ENCODE measurements around the gene CLK3.
"Not testable (repeated sequence)": the region's sequence is repeated elsewhere in the genome, so short reads cannot be mapped to it uniquely, and the experiment has no call there.

The CLK3 gene

DNA sequence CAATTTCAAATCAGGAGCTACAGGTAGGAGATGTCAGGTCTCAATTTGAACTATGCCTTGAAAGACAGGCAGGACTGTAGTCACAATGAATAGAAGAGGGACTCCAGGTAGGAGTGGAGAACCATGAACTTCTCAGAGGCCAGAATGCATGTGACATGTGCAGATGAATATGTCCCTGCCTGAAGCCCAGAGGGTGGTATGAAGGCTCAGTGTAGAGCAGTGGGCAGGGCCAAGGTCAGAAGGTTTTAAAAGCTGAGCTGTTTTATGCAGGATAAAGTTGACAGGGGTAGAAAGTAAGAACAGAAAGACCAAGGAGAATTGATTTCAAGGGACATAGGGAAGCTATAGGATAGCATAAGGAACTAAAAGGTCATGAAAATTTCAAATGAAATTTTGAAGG is 30.8 kb downstream of the CLK3 start:
- no peak for DNase-seq

DNA sequence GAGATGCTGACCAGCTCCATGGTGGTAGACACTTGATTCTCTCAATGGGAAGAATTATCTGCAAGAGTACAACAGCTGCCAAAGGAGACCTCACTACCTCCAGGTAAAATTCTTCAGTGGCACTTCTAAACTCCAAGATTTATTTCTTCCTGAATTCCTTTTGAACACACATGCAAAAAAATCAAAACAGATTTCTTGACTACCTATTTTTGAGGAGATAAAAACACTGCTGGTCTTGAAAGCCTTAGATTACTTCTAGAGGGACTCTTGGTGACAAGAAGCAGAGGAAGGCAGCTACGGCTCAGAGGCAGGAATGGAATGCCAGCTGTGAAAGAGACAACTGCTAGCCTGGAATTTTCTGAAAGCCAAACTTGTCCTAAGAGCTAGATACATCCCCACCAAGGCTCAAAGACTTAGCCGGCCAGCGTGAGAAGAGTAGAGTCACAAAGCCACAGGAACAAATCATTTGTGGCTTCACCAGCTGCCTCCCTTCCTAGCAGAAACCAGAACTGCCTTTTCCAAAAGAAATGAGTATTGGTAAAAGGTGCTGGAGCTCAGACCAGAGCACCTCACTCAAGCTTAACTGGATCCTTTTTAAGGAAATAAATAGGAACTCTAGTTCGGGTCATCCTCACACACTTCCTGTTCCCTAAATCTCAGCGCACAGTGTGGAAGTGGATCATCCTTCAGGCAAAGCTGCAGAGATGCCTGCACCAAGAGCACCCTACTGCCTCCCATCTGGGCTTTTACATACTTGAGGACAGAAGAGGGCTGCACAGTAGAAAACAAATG is 32.6 kb downstream of the CLK3 start:
- no peak for DNase-seq

DNA sequence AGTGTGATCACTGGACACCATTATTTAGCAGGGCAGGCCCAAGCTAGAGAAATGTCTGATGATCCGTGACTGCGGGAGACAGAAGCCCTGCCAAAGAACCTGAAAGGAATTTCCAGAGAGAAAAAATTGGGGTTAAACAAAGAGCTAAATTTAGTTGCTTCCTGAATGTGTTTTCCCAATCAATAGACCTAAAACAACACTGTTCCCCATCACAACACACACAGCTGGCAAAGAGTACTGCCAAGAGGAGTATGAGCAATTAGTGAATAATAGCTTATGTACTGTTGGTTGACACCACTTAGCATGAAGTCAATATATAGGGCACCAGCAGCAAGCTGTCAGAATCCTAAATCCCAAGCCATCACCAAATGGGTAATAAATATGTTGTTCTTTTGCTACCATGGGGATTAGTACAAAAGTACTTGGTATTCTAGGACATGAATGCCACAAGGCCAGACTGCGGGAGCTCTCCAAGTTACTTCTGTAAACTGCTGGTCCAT is 35.7 kb downstream of the CLK3 start:
- DNase-seq, result no peak

DNA sequence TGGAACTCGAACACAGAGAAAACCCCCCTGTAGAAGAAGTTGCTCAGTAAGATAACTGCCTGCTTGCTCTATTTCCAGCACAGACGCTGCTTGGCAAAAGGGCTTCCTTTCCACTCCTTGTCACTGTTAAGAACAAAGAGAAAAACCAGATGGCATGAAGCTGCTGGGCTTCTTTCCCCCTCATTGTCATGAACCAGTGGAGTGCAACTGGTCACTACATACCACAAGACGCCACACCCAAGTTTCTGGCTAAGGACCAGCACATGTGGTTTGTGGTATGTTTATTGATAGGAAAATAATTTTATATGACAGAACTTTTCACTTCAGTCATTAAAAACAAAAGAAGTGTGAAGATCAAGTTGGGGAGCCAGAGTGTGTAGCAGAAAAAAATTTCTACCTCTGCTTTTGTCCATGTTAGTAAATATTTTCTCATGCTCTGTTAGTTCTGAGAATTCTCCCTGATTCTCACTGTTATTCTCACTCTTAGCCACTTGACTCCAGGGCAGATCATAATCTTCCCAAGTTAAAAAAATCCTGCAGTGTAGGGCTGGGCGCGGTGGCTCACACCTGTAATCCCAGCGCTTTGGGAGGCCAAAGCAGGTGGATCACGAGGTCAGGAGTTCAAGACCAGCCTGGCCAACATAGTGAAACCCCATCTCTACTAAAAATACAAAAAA is 37.9 kb downstream of the CLK3 start:
- DNase-seq, result no peak

DNA sequence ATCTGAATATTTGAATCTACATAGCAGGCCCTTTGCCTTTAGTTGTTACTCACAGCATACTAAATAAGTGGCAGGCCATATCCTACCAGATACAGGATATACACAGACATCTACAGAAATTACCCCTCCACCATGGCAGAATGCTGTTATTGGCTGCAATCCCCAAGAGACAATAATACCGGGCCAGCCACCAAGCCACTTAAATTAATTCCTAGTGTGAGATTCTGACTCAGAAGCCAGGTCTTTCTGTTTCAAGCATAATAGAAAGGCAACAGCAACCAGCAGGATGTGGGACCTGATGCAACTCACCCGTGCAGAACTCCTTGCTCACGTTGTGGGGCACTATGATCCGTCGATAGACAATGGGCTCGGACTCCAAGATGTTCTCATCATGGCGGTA is 39.8 kb downstream of the CLK3 start:
- DNase-seq, result no peak

DNA sequence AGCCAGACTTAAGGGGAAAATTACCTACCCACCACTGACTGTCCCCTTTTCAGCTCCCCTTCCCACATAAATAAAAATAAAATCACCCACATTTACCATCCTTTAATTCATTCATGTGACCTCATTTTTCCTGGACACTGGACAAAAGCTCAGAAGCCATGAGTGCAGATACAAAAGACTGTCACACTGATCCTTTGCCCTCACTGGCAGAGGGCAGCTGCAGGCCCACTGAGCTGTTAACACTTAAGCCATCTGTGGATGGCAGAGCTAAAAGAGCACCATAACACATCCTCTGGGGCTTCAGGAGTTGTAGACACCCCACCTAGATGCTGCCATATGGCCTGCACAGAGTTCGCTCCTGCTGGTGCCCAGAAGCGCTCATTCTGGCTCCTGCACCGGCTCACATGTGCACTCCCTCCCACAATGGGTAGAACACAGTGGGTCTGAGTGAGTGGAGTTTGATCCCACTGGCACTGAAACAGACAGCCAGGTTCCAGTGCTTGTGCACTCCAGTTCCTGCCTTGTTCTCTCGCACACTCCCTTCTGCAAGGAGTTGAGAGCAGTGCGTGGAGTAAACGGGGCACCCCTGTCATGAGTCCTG is 41.4 kb downstream of the CLK3 start:
- no peak for DNase-seq

DNA sequence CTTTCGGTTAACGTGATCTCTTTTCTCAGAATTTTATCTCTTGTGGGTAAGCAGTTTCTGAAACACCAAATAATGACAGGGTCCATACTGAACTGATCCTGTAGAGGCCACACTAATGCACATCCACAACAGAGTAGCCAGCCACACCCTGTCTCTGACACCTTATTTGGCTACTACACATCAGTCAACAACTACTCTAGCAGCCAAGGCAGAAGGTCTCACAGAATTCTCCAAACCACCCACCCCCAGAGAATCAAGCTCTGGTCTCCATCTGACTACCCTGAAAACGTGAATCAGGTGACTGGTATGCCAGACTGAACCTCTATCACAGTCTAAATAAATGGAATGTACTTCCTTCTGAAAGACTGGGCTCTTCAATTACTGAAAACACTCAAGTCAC is 42.2 kb downstream of the CLK3 start:
- no peak for DNase-seq

DNA sequence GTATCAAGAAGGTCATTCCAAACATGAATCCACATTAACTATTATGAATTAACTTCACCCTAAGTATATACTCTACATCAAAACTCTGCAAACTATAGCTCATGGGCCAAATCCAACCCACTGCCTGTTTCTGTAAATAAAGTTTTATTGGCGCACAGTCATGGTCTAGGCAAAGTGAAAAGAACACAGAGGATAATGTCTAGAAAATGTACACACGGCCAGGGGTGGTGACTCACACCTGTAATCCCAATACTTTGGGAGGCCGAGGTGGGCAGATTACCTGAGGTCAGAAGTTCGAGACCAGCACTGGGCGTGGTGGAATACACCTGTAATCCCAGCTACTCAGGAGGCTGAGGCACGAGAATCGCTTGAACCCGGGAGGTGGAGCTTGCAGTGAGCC is 45.6 kb downstream of the CLK3 start:
- DNase-seq, result not testable (repeated sequence)

DNA sequence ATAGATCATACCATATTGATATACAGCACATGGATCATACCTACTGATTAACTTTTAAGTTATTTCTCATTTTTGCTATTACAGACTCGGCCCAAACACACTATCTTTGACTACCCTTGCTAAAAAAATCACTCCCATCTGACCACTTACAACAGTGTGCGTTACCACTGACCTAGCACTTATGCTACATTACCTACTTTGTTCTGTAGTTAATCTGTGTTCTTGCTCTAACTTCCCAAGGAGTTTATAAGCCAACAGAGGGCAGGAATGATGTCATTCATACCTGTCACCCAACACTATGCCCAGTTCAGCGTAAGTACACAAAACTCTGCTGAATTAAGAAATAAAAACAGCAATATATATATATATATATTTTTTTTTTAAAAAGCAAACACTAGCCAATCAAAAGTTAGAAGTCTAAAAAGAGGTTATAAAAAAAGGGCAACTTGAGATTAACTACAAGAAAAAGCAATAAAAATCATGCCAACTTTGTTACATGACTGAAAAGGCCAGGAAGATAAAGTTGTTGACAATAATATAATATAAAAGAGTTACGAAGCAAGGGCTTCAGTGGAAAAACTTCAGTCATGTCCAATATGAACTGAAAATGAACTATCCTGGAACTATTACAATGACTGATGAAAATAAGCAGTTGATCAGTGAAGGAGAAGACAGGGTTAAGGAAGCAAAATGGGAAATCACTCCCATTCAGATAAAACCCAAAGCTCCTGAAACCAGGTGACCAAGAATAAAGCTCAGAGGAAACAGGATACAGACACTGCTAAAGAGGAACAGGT is 46.6 kb downstream of the CLK3 start:
- DNase-seq, result no peak

DNA sequence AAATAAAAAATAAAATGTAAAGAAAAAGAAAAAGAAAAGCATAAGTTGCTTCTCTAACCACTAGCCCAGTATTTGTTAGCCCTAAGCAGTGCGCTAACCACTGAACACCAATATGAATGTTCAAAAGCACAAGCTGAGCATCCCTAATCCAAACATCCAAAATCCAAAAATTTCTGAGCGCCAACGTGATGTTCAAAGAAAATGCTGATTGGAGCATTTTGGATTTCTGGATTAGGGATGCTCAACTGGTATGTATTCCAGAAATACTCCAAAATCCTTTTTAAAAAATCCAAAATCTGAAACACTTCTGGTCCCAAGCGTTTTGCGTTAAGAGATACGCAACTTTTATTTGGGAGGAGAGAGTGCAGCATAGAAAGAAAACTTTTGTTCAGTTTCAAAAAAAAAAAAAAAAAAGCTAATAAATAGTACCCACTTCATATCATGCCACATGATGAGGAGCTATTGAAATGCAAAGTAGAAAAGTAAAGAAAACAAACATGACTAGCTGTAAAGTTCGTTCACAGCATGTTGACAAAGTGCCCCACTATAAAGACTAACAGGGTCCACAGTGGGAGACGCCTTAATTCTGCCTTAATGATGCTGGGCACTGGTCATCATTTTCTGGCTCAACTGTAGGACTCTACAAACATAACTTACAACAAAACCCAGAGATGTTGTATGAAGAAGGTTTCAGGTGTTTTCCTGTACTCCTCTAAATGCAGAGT is 47.8 kb downstream of the CLK3 start:
- DNase-seq, result no peak

DNA sequence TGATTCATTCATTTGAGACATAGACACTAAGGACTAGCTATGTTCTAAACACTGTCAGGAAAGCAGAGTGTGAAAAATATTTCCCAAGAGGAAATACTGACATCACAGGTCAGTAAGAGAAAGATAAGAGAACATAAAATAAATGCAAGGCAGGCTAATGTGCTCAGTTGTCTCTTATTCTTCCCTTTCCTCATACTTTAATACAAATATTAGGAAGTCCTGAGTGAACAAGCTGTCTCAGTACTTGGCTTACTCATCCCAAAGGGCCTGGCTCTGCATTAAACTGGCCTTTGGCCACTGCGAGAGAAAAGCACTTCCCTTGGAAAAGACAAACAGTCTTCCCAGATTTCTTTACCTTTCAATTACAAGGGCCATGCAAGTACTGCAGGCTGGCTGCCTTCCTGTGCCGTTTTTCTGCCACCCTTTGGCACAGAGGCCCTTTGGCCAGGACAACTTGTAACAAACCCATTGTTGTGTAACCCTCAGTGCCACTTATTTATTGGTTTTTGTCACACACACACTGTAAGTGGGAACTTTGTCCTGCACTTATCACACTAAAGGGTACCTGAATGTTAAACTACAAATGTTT is 48.5 kb downstream of the CLK3 start:
- no peak for DNase-seq

DNA sequence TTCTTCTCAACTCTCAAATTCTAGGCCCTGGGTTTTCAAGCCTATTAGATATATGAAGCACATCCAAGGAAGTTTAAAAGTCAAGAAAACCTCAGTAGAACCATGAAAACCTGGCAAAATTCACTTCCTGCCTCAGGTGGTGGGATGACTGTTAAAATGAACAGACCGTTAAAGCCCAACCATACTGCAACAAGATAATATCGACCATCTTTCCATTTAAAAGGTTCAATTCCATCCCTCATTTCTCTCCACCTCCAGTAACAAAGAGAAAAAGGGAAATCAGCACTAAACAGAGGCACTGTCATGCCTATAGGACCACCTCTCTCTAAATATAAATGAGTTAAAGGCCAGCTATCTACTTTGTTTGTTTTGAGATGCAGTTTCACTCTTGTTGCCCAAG is 49.0 kb downstream of the CLK3 start:
- no peak for DNase-seq

DNA sequence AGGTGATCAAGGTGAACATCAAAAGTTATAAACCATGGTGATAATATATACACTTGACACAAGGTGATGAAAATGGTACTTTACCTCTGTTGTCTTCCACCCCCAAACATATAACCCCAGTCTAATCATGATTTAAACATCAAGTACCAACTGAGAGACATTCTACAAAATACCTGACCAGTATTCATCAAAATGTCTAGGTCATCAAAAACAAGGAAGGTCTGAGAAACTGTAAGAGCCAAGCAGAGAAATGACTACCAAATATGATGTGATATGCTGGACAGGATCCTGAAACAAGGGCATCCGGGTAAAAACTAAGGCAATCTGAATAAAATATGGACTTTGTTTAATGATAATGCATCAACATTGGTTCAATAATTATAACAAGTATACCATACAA is 52.3 kb downstream of the CLK3 start:
- no peak for DNase-seq

DNA sequence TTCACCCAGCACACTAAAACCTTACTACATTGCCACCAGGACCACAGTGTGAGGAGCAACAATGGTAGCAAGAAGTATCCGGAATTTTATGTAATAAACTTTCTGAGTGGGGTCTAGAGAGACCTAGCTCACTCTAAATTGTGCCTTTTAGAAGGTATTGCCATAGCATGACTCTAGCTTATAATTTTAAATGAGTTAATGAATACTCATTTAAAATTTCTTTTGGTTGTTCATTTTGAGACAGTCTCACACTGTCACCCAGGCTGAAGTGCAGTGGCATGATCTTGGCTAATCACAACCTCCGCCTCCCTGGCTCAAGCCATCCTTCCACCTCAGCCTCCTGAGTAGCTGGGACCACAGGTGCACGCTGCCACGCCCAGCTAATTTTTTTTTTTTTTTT is 54.0 kb downstream of the CLK3 start:
- DNase-seq, result no peak

DNA sequence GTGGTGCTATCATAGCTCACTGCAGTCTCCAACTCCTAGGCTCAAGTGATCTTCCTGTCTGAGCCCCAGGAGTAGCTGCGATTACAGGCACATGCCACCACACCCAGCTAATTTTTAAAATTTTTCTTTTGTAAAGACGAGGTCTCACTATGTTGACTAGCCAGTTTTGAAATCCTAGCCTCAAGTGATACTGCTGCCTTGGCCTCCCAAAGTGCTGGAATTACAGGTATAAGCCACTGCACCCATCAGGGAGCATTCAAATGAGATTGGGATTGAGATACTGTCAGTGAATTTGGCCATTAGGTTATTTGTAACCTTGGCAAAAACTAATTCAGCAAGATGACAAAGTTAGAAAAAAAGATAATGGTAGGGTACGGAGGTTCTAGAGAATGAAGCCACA is 58.5 kb downstream of the CLK3 start:
- no peak for DNase-seq

DNA sequence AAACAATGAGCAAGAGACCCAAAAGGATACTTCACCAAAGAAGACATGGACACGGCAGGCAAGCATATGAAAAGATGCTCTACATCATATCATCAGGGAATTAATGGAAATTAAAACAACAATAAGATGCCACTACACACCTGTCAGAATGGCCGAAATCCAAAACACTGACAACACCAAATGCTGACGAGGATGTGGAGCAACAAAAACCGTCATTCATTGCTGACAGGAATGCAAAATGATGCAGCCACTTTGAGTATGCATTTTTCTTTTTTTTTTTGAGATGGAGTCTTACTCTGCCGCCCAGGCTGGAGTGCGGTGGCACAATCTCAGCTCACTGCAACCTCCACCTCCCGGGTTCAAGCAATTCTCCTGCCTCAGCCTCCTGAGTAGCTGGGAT is 61.2 kb downstream of the CLK3 start:
- no peak for DNase-seq
